ENCODE results near the gene PNISR.

The PNISR gene

DNA sequence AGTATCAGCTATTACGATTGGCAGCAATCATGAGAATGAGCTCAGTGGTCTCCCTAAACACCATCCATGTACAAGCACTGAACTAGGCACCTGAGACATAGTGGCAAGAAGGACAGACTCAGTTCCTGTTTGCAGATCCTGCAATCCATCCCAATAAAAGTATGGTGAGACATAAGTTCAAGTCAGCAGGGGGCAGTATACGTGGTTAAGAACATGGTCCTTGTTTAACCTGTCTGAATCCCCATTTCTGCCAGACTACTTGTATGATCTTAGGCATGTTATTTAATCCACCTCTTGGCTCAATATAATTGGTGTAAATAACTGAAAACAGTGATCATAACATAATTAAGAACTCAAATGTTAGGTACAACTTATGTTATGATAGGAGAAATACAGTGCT is 33.2 kb upstream of the PNISR start:
- no peaks in the 10 kb centered on the region for H3K36me3 ChIP-seq
- no peaks in the 10 kb centered on the region for H3K27me3 ChIP-seq
- H3K27ac ChIP-seq = no peak overlapping the region
- H3K4me1 ChIP-seq (ENCODE audit: control insufficient read depth in 1 of 2, insufficient read depth in 1 of 2, low read depth in 1 of 2, low read length in 1 of 2) = no peaks in the 10 kb centered on the region
- H3K4me3 ChIP-seq (ENCODE audit: low read depth in 1 of 2, low read length in 1 of 2) = no peak overlapping the region
- TF ChIP-seq, protein P1, sequence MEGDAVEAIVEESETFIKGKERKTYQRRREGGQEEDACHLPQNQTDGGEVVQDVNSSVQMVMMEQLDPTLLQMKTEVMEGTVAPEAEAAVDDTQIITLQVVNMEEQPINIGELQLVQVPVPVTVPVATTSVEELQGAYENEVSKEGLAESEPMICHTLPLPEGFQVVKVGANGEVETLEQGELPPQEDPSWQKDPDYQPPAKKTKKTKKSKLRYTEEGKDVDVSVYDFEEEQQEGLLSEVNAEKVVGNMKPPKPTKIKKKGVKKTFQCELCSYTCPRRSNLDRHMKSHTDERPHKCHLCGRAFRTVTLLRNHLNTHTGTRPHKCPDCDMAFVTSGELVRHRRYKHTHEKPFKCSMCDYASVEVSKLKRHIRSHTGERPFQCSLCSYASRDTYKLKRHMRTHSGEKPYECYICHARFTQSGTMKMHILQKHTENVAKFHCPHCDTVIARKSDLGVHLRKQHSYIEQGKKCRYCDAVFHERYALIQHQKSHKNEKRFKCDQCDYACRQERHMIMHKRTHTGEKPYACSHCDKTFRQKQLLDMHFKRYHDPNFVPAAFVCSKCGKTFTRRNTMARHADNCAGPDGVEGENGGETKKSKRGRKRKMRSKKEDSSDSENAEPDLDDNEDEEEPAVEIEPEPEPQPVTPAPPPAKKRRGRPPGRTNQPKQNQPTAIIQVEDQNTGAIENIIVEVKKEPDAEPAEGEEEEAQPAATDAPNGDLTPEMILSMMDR (IDR thresholded peaks at IDR 0.05) = no peak
- no peaks in the 10 kb centered on the region for H3K9me3 ChIP-seq

DNA sequence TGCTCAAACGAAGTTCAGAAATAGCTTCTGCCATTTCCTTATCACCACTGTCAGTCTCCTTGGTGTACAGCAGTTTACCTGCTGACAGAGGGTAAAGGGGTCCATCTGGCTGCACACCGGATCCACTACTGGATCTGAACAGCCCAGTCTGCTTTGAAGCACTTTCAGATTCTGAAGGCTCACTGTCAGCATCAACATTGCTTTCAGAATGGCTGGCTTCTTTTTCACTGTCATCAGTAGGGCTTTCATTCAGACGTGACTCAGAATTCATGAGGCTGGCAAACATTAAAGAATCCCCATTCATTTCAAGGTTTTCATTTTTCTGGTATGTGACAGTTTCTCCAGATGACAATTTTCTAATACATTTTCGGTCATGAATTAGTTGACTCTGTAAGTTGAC is 21.0 kb upstream of the PNISR start:
- H3K4me3 ChIP-seq (ENCODE audit: low read depth in 1 of 2, low read length in 1 of 2) = no peak overlapping the region
- TF ChIP-seq, protein P1 (IDR thresholded peaks at IDR 0.05) = no peak
- H3K36me3 ChIP-seq = no peaks in the 10 kb centered on the region
- no peaks in the 10 kb centered on the region for H3K4me1 ChIP-seq (ENCODE audit: control insufficient read depth in 1 of 2, insufficient read depth in 1 of 2, low read depth in 1 of 2, low read length in 1 of 2)
- H3K27ac ChIP-seq = no peak overlapping the region
- no peaks in the 10 kb centered on the region for H3K9me3 ChIP-seq
- no peaks in the 10 kb centered on the region for H3K27me3 ChIP-seq

DNA sequence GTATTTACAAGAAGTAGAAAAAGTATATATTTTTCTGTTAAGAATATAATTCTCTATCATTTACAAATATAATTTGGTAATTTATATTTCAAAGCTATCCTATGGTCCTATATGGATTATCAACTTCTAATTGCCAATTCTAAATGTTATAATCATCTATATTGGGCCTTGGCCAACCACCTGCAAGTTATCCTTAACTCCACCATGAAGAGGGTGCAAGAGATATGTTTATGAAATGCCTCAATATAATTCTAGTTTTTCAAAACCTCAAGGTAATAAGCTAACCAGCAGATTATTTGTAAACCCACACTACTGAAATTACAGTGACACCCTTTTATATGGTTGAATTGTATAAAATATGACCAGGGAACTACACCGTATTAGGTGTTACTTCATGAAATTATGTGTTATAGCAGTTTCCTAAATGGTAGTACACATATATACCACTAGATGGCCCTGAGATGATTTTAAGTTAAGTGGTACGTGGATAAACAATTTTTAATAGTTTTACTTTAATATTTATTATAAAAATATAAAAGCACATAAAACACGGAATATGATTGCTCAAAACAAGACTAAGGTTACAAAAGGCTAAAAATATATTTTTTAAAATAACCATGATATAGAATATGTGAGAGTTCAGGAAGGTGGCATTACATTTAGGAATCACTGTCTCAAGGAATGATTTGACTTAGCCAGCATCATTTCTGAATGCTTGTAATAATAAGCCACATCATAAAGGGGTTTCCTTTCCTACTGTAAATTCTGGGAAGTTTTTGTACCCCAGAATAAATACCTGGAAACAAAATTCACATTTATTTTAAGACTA is 9.8 kb upstream of the PNISR start:
- H3K4me1 ChIP-seq (ENCODE audit: control insufficient read depth in 1 of 2, insufficient read depth in 1 of 2, low read depth in 1 of 2, low read length in 1 of 2) = no peaks in the 10 kb centered on the region
- H3K27ac ChIP-seq = no peak overlapping the region
- H3K36me3 ChIP-seq = no peaks in the 10 kb centered on the region
- H3K4me3 ChIP-seq (ENCODE audit: low read depth in 1 of 2, low read length in 1 of 2) = no peak overlapping the region
- TF ChIP-seq, protein P1 (IDR thresholded peaks at IDR 0.05) = peak; percentile 69
- H3K9me3 ChIP-seq = no peaks in the 10 kb centered on the region
- no peaks in the 10 kb centered on the region for H3K27me3 ChIP-seq

DNA sequence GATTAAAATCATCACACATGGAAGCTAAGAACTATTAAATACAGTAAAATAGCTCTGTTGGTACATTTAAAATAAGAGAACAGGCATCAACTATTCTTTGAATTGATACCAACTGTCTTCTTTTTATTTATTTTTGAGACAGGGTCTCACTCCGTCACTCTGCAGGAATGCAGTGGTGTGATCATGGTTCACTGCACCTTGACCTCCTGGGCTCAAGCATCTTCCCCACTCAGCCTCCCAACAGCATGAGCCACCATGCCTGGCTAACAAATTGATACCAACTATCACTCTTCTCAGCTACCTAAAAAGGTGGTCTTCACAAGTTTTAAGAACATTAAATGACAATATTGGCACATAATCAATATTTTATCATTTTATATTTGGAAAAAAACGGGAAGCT is 7.8 kb upstream of the PNISR start:
- H3K4me1 ChIP-seq (ENCODE audit: control insufficient read depth in 1 of 2, insufficient read depth in 1 of 2, low read depth in 1 of 2, low read length in 1 of 2) = no peaks in the 10 kb centered on the region
- H3K27ac ChIP-seq = no peak overlapping the region
- no peaks in the 10 kb centered on the region for H3K27me3 ChIP-seq
- no peaks in the 10 kb centered on the region for H3K9me3 ChIP-seq
- no peaks in the 10 kb centered on the region for H3K36me3 ChIP-seq
- TF ChIP-seq, protein P1 (IDR thresholded peaks at IDR 0.05) = no peak
- H3K4me3 ChIP-seq (ENCODE audit: low read depth in 1 of 2, low read length in 1 of 2) = no peak overlapping the region

DNA sequence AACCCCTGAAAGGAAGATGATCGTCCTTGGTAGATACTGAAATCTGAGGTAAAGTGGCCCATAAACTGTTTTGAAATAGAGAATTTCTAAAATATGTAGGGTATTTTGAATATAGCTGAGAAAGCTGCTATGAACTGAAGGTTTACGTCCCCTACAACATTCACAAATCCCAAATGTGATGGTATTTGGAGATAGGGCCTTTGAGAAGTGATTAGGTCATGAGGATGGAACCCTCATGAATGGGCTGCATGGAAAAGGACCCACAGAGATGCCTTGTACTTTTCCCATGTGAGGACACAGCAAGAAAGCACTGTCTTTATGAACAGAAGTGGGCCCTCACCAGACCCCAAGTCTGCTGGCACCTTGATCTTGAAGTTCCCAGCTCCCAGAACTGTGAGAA is 6.8 kb upstream of the PNISR start:
- TF ChIP-seq, protein P1 (IDR thresholded peaks at IDR 0.05) = no peak
- no peaks in the 10 kb centered on the region for H3K36me3 ChIP-seq
- no peak overlapping the region for H3K4me3 ChIP-seq (ENCODE audit: low read depth in 1 of 2, low read length in 1 of 2)
- H3K4me1 ChIP-seq (ENCODE audit: control insufficient read depth in 1 of 2, insufficient read depth in 1 of 2, low read depth in 1 of 2, low read length in 1 of 2) = no peaks in the 10 kb centered on the region
- H3K27me3 ChIP-seq = no peaks in the 10 kb centered on the region
- H3K27ac ChIP-seq = no peak overlapping the region
- H3K9me3 ChIP-seq = no peaks in the 10 kb centered on the region
